Osteoblast (primary cell): Measurements from ENCODE around the gene AUNIP. TPM values are rescaled to one million over a fixed set of nuclear protein-coding genes. Genes with fewer than 3 reads are reported as not detected.

Experiments used
- DNase-seq: peaks from one replicate; pipeline ENCODE4 v3.0.0; 2011; ENCODE audit warnings: low spot score, mixed read lengths; ENCODE audit not compliant: insufficient read length; ENCODE audit errors: missing footprints
- H2AFZ ChIP-seq: 2 replicates; pipeline ENCODE4 v1.6.0; 2011; ENCODE audit warnings: mild to moderate bottlenecking, low read length
- H3K27ac ChIP-seq: 2 replicates; pipeline ENCODE4 v1.5.1; 2011; ENCODE audit warnings: mild to moderate bottlenecking, low read depth, low read length, moderate library complexity
- H3K27me3 ChIP-seq: 2 replicates; pipeline ENCODE4 v1.6.0; 2012; ENCODE audit warnings: mild to moderate bottlenecking, control low read depth, inconsistent platforms, low read length, moderate library complexity; ENCODE audit not compliant: insufficient read depth
- H3K36me3 ChIP-seq: 2 replicates; pipeline ENCODE4 v1.5.1; 2011; ENCODE audit warnings: mild to moderate bottlenecking, low read length, control low read depth, moderate library complexity; ENCODE audit not compliant: insufficient read depth
- H3K4me1 ChIP-seq: 2 replicates; pipeline ENCODE4 v1.5.1; 2011; ENCODE audit warnings: mild to moderate bottlenecking, low read length, control low read depth, moderate library complexity; ENCODE audit not compliant: insufficient read depth
- H3K4me2 ChIP-seq: 2 replicates; pipeline ENCODE4 v1.6.0; 2011; ENCODE audit warnings: mild to moderate bottlenecking, low read length; ENCODE audit not compliant: insufficient read depth
- H3K4me3 ChIP-seq: fragments of 200-600 bp; sonication (generic); 3 replicates; pipeline ENCODE4 v1.5.1; 2012; ENCODE audit warnings: mild to moderate bottlenecking, low read length, inconsistent platforms; ENCODE audit not compliant: insufficient read depth
- H3K79me2 ChIP-seq: 2 replicates; pipeline ENCODE4 v1.6.0; 2012; ENCODE audit warnings: mild to moderate bottlenecking, low read length, control low read depth, inconsistent platforms; ENCODE audit not compliant: insufficient read depth
- H3K9me3 ChIP-seq: 2 replicates; pipeline ENCODE4 v1.5.1; 2011; ENCODE audit warnings: low read depth, low read length, control low read depth
- H4K20me1 ChIP-seq: 2 replicates; pipeline ENCODE4 v1.6.0; 2012; ENCODE audit warnings: mild to moderate bottlenecking, low read length, control low read depth; ENCODE audit not compliant: insufficient read depth
- CTCF ChIP-seq: IDR thresholded peaks from 2 replicates; pipeline ENCODE4 v1.5.1; 2011; ENCODE audit warnings: mild to moderate bottlenecking, low read depth, low read length, moderate library complexity; ENCODE audit errors: extremely low read depth
- total RNA-seq: library from RNA; depleted of rRNA; stranded (reverse); fragments of >200 nt; gene quantifications from 2 replicates; pipeline ENCODE4 v1.2.3, GENCODE V29; 2012

AUNIP gene
- total RNA-seq, 1 donor = 0.72 TPM

- Histone ChIP-seq H3K4me3 (no peak overlapping the region), H2AFZ (no peak overlapping the region), H3K36me3 (peaks cover 49% of the 10 kb centered on the region), H3K9me3 (no peaks in the 10 kb centered on the region), H3K4me2 (no peak overlapping the region), H4K20me1 (peaks cover 6% of the 10 kb centered on the region), H3K4me1 (peaks cover 16% of the 10 kb centered on the region), H3K79me2 (peaks cover 10% of the 10 kb centered on the region), H3K27me3 (no peaks in the 10 kb centered on the region), H3K27ac (no peak overlapping the region)
- no peak for TF ChIP-seq CTCF
- no peak for DNase-seq
Measured at GRCh38 chr1:25815208-25816111, 43.8 kb downstream of the AUNIP start.

GRCh38 chr1:25814549-25815087, 44.6 kb downstream of the AUNIP start:
- no peak overlapping the region for H3K27ac ChIP-seq
- TF ChIP-seq CTCF = no peak
- H4K20me1 ChIP-seq = peaks cover 10% of the 10 kb centered on the region
- peaks cover 2% of the 10 kb centered on the region for H3K79me2 ChIP-seq
- H3K4me3 ChIP-seq = no peak overlapping the region
- peaks cover 16% of the 10 kb centered on the region for H3K4me1 ChIP-seq
- no peak overlapping the region for H2AFZ ChIP-seq
- H3K27me3 ChIP-seq = no peaks in the 10 kb centered on the region
- no peak overlapping the region for H3K4me2 ChIP-seq
- no peaks in the 10 kb centered on the region for H3K9me3 ChIP-seq
- no peak for DNase-seq
- peaks cover 57% of the 10 kb centered on the region for H3K36me3 ChIP-seq

- Histone ChIP-seq H3K4me2 (no peak overlapping the region), H4K20me1 (peaks cover 10% of the 10 kb centered on the region), H3K9me3 (no peaks in the 10 kb centered on the region), H3K4me3 (no peak overlapping the region), H3K36me3 (peaks cover 63% of the 10 kb centered on the region), H3K79me2 (peaks cover 2% of the 10 kb centered on the region), H2AFZ (no peak overlapping the region), H3K27me3 (no peaks in the 10 kb centered on the region), H3K27ac (no peak overlapping the region), H3K4me1 (peaks cover 9% of the 10 kb centered on the region)
- DNase-seq = peak; percentile 73
- no peak for TF ChIP-seq CTCF
Measured at GRCh38 chr1:25813734-25814471, 45.4 kb downstream of the AUNIP start.
